NCI-H2171 (cell line): ENCODE results near the gene TTC34.

Source experiments
- DNase-seq: peaks from one replicate; lab custom pipeline; 2025; lab: John Stamatoyannopoulos, UW

Gene TTC34

DNA sequence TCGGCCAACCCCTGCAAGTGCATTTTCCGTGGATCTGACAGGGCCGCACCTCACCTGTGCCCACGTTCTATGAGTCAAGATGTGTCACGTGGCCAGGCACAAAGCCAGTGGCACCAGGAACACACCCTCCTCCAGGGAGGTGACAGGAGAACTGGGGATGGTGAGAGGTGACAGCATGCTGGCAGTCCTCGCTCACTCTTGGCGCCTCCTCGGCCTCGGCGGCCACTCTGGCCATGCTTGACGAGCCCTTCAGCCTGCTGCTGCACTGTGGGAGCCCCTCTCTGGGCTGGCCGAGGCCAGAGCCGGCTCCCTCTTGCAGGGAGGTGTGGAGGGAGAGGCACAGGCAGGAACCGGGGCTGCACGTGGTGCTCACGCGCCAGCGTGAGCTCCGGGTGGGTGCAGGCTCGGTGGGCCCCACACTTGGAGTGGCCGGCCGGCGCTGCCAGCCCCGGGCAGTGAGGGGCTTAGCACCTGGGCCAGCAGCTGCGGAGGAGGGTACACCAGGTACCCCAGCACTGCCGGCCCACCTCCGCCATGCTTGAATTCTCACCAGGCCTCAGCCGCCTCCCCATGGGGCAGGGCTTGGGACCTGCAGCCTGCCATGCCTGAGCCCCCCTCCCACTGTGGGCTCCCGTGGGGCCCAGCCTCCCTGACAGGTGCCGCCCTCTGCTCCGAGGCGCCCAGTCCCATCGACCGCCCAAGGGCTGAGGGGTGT is 11.6 kb upstream of the TTC34 start:
- DNase-seq, result no peak

DNA sequence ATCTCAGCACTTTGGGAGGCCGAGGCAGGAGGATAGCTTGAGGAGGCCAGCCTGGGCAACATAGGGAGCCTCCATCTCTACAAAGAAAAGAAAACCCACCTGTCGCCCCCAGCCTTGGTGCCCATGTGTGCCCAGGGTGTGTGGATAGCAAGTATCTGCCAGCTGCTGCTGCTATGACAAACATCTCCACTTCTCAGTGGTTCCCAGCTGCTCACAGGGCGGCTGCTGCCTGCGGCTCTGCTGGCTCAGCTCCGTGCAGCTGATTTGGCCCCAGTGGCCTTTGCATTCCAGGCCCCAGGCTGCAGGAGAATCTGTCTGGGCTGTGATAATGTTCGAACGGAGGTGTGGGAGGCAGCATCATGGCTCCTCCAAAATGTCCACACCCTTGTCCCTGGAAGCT is 10.6 kb upstream of the TTC34 start:
- DNase-seq, result no peak

DNA sequence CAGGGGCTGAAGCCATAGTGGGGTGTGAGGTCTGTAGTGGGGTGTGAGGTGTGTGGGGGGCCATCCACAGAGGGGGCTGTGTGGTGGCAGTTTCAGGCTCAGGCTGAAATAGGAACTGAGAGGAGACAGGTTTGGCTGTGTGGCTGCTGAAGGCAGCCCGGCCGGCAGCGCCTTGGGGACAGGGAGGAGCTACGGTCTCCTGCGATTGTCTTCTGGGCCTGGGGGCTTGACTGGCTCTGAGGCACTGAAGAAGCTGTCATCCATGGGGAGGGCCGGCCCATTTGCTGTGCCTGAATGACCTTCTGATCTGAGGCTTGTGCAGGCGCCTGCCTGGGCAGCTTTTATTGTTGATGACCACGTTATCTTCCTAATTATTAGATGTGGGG is 10.0 kb upstream of the TTC34 start:
- DNase-seq, result no peak

DNA sequence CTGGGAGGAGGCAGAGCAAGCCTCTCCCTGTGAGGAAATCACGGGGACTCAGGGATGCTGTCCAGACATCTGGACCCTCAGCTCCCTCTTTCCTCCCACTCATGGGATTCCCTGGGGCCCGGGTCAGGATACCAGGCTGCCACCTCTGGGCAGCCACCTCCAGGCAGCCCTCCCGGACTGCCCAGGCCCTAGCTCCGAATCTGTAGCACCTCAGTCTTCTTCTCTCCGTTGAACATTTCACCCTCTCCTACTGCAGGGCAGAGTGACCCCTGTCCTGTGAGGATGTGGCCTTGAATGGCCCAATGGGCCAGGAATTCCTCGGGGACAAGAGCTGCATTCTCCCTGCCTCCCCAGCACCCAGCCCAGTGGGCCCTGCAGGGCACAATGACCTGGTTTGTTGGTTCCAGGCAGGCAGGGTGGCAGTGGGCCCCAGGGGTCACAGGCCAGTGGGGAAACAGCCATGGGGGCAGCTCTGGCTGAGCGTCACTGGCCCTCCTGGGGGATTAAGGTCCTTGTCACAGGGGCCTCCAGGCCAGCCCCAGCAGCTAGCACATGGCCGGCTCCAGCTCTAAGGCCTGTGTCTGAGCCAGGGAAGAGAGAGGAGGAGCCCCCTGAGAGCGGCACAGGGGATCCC is 9.5 kb upstream of the TTC34 start:
- DNase-seq, result no peak

DNA sequence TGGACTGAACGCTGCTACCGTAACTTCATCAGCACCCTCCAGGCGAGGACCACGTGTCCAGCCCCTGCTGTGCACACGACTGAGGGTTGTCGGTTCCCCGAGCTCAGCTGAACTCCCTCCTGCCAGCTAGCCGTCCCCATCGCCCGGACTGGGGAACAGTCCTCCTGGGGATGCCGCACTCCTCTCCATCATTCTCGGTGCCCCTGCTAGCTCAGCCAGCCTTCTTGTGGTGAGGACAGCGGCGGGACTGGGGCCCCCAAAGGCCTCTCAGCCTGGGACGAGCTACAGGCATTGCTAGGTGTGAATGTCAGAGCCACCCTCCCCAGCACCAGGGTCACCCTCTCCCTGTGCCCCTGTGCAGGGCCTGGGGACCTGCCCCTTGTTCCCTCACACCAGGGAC is 8.8 kb upstream of the TTC34 start:
- DNase-seq, result no peak

DNA sequence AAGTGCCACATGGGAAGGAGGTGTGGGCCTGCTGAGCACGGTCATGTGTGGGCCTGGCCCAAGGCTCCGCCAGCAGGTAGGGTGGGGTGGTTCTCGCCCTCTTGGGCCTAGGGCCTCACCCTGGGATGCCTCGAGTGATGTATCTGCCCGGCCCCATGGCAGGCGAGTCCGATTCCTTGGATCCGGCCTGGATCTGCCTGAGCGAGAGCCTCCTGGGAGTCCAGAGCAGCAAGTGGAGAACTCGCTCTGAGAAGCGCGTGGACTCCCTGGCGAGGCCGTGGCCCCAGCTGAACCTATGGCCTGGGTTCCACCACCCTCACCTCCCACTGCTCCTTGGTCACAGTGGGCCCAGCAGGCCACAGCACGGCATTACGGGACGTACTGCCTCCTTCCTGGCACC is 8.2 kb upstream of the TTC34 start:
- DNase-seq, result no peak

DNA sequence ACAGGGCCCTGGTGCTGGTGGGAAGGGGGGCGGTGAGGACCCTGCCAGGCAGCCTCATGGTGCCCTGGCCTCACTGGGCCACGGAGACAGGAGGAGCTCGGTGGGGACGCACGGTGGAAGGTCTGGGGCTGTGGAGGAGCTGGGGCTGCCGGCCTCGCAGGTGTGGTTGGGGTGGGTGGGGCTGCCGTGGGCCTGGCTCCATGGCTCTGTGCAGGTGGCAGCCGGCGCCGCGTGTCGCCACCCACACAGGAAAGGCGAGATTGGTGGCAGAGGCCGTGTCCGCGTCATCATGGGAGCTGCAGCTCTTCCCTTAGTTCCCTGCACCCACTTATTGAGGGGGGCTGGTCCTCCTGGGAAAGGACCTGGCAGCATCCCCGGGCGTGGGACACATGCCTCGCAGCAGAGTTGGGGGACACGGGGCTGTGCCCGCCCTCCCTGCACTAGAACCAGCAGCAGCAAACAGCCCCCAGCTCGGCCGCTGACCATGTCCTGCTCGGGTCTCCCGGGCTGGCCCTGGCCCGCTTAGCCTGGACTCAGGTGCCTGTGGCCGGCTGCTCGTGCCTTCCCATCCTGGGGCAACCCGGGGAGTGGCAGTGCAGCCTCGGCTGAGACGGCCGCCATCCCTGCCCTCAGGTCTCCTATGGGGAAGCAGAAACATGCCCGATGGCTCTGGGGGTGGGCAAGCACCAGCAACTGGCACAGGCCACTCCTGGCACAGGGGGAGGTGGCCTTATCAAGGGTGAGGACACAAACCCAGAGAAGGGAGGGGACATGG is 7.5 kb upstream of the TTC34 start:
- DNase-seq, result no peak

DNA sequence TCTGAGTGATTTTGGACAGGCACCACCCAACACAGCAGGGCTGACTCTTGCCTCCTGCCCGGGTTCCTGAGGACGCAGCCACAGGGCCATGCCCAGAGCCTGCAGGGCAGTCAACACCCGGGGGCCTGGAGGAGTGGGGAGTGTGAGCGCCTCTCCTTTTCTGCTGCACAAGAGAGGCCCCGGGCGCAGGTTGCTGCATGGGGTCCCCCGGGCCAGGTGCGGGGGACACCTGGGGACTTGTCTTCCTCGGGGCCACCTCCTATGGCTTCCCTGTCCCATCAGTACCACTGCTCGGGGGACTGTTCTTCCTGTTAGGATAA is 6.9 kb upstream of the TTC34 start:
- no peak for DNase-seq

DNA sequence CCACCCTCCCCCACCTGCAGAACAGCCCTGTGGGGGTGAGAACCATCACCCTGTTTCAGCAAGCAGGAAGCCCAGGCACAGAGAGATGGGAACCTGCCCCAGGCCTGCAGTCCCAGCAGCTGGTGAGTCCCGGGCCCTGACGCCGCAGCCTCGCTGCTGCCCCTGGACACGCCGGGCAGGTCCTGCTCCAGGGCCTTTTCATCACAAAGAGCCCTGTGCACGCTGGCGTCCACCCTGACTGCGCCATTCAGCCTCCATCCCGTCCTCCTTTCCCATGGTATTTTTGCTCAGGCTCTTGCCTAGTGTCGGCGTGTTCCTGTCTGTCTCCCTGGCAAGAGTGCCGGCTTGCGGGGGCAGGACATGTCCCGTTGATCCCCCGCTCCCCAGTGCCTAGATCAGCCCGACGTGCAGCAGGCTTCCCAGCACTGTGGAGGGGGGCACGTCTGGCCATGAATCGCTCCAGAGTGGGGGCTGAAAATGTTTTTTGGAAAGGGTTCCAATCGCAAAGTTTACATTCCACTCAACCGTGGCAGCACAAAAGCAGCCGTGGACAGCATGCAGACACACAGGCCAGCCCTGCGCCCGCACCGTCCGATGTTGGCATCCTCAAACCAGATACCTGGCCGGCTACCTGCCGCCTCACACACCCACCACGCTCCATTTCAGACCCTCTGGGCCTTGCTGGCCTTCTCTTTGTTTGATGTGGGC is 6.3 kb upstream of the TTC34 start:
- no peak for DNase-seq

DNA sequence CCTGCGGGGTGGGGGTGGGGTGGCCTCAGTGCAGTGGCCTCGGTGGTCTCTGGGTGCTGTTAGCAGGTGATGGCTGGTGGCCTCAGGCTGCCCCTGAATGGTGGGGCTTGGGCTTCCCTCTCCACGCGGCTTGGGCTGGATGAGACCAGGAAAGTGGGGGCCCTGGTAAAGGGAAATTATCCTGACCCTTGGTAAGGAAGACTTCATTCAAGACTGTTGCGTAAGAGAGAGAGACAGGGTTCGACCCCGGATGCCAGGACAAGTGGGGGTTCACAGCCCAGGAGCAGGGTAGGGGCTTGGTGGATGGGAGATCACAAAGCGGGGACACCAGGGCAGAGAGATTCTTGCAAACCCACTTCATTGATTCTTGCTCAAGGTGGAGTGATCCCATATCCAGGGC is 5.5 kb upstream of the TTC34 start:
- DNase-seq, result no peak

DNA sequence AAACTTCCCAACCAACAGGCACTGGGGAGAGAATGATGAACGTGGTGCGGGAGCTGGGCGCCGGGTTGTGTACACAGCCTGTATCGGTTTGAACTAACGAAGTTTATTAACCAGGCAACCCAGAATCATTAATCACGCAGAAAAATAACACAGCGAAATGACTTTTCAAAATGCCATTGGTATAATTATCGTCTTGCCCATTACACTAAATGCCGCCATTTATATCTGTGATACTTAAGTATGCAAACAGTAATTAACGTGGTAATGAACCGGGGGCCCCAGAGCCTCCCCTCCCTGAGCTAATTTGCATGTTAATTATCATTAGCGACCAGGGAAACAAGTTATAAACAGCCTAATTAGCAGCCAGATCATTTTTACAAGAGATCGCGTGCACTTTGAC is 5.1 kb upstream of the TTC34 start:
- DNase-seq, result no peak

DNA sequence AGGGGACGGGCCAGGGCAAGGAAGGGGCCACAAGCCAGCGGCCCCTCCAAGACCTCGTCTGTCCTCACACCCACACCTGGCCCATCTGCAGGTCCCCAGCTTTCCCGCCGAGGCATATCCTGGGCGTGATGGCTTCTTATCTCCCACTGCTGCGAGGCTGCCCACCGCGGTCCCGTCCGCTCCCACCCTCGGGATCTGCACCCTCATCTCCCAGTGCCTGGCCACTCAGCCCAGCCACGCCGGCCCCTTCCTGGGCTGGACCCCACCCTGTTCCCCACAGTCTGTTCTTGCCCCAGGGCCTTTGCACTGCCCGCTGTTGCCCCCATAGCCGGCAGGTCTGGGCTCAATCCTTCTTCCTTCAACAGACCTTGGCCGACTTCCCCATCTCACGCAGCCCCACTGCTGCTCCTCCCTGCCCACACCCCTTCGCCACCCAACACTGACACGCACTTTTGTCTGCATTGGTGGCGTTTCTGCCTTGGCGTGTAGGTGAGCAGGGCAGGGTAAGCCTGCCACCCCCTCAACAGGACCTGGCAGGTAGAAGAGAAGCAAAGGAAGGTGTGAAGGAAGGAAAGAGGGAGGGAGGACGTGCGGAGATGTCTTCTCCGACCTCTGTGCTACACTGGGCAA is 4.4 kb upstream of the TTC34 start:
- no peak for DNase-seq

DNA sequence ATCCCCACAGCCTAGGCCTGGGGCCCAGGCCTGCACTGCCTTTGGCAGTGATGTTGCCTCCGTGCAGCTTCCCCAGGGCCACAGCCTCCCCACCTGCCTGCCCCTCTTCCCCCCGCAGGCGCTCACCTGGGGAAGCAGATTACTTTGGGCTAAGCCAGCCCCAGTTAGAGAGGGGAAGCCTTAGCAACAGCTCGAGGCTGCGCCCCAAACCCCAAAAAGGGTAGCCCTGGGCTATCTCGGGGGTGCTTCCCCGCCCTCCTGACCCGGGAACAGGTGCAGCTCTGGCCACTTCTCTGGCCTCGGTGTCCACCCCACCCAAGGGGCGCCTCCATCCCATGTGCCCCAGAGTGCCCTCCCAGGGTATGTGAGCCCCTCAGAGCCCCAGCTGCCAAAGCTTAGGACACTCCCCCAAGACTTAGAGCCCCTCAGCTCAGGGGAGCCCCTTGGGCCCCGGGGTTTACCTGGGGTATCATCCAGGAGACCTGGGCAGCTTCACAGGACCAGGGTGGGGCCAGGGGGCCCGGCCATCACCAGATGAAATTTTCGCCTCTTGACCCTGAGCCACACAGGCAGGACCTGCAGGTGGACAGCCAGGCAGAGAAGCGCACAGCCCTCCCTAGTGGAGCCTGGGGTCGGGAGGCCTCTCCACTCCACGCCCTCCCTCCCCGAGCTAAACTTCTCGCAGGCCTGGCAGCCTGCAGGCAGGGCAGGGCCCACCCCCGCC is 3.3 kb upstream of the TTC34 start:
- DNase-seq, result no peak

DNA sequence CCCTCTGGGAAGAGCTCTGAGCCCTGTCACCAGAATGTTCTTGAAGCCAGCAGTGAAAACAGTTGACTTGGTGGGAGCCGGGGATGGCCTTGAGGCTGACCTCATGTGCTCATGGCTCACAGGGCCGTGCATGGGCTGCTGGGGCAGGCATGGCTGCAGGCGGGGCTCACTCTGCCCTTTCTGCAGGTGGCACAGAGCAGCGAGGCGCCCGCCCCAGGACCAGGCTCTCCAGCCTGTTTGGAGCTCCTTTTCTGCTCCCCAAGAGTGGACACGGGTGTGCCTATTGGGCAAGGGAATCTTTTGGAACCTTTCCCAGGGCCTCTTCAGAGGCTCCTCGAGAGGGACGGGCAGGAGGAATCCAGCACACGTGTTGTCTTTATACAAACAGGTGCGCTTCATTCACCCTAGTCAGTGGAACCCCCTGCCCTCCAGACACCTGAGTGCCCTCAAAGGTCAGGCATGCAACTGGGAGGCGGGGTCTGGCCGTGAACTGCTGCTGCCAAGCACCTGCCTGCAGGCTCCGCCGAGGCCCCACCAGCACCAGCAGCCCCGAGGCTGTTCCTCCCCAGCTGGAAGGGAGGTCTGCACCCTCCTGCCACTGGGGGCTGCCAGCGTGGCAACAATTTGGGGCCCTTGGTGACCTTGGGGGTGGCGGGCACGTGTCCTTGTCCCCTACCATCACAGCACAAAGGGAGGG is 2.6 kb upstream of the TTC34 start:
- DNase-seq, result no peak

DNA sequence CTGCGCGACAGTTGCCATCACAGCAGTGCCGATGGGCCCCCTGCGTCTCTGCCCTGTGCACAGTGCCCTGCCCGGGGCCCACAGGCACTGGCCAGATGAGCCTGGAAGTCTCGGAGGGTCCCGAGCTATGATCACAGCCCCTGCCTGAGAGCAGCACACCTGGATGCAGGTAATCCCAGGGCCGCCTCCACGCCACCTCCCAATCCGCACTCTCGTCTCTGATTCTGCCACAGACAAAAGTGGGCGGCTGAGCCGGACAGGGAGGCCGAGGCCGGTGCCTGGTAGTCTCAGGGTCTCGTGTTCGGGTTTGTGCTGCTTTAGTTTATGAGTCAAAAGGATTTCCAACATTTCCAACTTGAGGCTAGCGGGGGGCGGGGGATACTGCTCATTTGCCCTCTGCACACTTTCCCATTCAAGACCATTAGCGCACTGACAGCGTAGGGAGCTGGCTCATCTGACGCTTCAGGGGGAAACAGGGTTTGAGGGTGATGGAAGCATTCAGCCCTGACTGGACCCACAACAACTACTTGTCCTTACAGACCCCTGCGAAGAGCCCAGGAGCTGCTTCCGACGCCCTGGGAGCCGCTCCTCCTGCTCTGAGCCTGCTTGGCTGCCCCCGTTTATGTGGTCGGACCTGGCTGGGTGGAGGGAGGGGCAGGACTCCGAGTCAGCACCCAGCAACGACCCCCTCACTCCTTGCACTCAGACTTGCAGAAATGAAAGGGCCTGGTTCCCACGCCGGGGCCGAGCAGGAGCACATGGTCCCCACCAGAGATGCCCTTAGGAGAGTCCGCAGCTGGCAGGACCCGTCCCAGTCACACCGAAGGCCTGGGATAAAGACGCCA is 1.8 kb upstream of the TTC34 start:
- DNase-seq, result no peak

DNA sequence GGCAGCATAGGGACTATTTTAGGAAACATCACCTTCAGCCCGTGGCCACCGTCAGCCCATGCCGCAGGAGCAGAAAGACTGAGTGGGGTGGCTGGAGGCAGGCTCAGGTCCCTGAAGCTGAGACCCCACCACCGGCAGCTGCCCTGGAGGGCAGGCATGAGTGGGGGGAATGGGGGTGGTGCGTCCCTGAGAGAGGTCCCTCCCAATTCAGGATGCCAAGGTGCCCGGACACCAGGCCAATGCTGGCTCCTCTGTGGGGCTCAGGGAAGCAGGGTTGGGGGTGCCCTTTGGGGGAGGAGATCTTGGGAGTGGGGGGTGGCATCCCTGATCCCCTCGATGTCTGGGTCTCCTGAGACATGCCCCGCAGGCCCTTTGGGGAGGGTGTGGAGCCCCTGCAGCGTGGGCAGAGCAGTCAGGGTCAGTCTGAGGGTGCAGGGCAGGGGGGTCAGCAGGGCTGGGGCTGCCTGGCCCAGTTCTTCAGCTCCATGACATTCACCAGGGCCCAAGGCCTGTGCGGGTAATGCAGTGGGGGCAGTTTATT is 998 bp upstream of the TTC34 start:
- no peak for DNase-seq

DNA sequence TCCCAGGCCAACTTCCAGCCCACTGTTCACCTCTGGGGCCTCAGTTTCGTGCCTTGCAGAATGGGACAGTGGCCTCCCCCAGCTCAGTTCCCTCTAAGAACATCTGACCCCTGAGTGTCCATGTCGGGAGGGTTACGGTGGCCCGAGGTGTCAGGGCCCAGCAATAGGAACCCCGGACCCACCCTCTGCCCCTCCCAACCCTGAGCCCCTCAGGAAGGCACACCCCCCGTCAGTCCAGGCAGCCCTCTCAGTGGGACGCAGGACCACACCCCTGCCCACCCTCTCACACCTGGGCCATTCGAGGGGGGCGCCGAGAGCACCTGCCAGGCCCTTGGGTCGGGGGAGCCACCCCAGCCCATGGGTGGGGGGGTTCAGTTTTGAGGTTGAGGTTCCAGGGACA is 447 bp downstream of the TTC34 start:
- DNase-seq, result no peak

DNA sequence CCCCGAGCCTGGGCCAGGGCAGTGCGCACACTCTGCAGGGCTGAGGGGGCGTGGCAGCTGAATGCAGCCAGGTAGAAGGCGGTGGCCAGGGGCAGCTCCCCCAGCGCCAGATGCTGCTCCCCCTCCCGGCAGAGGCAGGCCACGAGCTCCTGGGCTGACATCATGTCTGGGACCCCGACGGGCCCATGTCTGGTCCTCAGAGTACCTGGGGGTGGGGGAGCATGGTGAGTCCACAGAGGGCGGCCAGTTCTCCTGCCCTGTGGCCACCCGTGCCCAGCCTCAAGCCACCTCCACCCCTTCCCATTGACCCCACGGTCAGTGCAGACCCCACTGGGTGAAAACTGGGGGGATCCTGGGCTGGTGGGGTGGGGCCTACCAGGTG is 838 bp downstream of the TTC34 start:
- no peak for DNase-seq

DNA sequence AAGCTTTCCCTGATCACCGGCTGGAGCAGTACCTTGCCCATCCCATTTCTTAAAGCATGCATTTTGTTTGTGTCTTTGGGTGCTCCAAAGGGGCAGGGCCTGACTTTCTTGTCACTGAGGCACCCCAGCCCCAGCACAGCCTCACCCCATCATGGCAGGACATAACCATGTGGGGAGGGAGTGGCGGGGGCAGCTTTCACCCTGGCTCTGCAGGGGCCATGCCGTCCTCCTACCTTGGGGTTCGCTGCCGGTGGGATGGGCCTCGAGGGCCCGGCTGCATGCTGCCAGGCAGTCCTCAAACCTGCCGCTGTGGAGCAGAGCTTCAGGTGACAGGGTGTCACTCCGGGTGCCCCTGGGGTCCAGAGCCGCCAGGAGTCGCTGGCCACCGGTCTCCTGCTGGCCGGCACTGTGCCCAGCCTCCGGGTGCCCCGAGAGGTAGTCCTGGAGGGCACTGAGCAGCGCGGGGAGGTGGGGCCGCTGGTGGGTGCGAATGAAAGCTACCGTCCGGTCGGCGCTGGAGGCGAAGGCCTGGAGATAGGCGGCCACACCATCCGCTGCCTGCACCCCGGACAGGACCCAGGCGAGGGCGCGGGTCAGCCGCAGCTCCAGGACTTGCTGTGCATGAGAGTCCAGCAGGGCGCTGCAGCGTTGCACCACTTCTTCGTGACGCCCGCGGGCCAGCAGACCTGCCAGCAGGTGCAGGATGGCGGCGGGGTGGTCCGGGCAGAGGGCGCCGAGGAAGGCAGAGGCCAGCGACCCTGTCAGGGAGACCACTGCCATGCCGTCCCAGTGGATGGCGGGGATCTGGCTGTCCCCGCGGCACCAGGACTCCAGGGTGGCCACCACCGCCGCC is 1.5 kb downstream of the TTC34 start:
- DNase-seq, result no peak
